IPS DF 19.7 (cell line): ENCODE results near the gene CEP76.

Experiments
- DNase-seq: peaks from one replicate; pipeline ENCODE4 v3.0.0-alpha.2; 2013; ENCODE audit warnings: low read depth, low spot score

Gene CEP76

GRCh38 chr18:12702221-12703095, at the start of gene CEP76, which contains the start of gene PSMG2:
CEP76 (minus strand) TSS chr18:12702723; CDS start chr18:12702548, 175 bp downstream.
PSMG2 (plus strand) TSS chr18:12703042; CDS start chr18:12703108, 66 bp downstream.
- DNase-seq = no peak

GRCh38 chr18:12751891-12752290, 49.4 kb upstream of the CEP76 start:
- no peak for DNase-seq

GRCh38 chr18:12751503-12751884, 49.0 kb upstream of the CEP76 start:
- no peak for DNase-seq

GRCh38 chr18:12750715-12751502, 48.4 kb upstream of the CEP76 start:
- no peak for DNase-seq

GRCh38 chr18:12750076-12750714, 47.7 kb upstream of the CEP76 start:
- no peak for DNase-seq

GRCh38 chr18:12749121-12749520, 46.6 kb upstream of the CEP76 start:
- no peak for DNase-seq

- DNase-seq = no peak
These were observed 46.1 kb upstream of the CEP76 start for GRCh38 chr18:12748671-12749070.

GRCh38 chr18:12747530-12748315, 45.2 kb upstream of the CEP76 start:
- DNase-seq = no peak

GRCh38 chr18:12745095-12745795, 42.7 kb upstream of the CEP76 start:
- DNase-seq = no peak

- no peak for DNase-seq
These were observed 41.6 kb upstream of the CEP76 start for GRCh38 chr18:12744103-12744502.

- no peak for DNase-seq
These were observed 39.9 kb upstream of the CEP76 start for GRCh38 chr18:12742453-12742852.

- no peak for DNase-seq
These were observed 38.8 kb upstream of the CEP76 start for GRCh38 chr18:12741351-12741750.

- DNase-seq = no peak
These were observed 34.9 kb upstream of the CEP76 start for GRCh38 chr18:12737243-12737902.

GRCh38 chr18:12726774-12727550, 24.4 kb upstream of the CEP76 start:
- DNase-seq = no peak

GRCh38 chr18:12726331-12726730, 23.8 kb upstream of the CEP76 start:
- no peak for DNase-seq

GRCh38 chr18:12722731-12723130, 20.2 kb upstream of the CEP76 start:
- DNase-seq = no peak

GRCh38 chr18:12721495-12722275, 19.2 kb upstream of the CEP76 start:
- DNase-seq = no peak

GRCh38 chr18:12711446-12711845, 8.9 kb upstream of the CEP76 start:
- no peak for DNase-seq

- DNase-seq = no peak
These were observed 1.1 kb upstream of the CEP76 start for GRCh38 chr18:12703664-12704063.
